Bronchial smooth muscle cell (primary cell): ENCODE data around the gene CEBPZOS. TPM values are rescaled to one million over a fixed set of nuclear protein-coding genes. Genes with fewer than 3 reads are reported as not detected.

Experiments
- total RNA-seq: library from RNA; depleted of rRNA; stranded (reverse); fragments of >200 nt; gene quantifications from 2 replicates; pipeline ENCODE4 v1.2.1, GENCODE V29; 2014

Gene CEBPZOS
- 6.5 and 15.4 TPM in 2 replicates for total RNA-seq

GRCh38 chr2:37196320-37197195 lies at the start of gene CEBPZOS:
CEBPZOS (plus strand) TSS chr2:37196496; CDS start chr2:37199705, 3,209 bp downstream.

GRCh38 chr2:37156857-37157714 lies 39.2 kb upstream of the CEBPZOS start, which contains the start of gene EIF2AK2:
EIF2AK2 (minus strand) TSS chr2:37156980; CDS start chr2:37147806, 9,174 bp downstream.

GRCh38 chr2:37188570-37188969 lies 7.7 kb upstream of the CEBPZOS start, which contains the start of gene SULT6B1:
SULT6B1 (minus strand) TSS chr2:37188670; CDS start chr2:37188640, 30 bp downstream.

GRCh38 chr2:37231241-37232130 lies 35.2 kb downstream of the CEBPZOS start, which contains the start of the genes CEBPZ and NDUFAF7:
CEBPZ (minus strand) TSS chr2:37231596; CDS start chr2:37231567, 29 bp downstream.
NDUFAF7 (plus strand) TSS chr2:37231658; CDS start chr2:37231706, 48 bp downstream.

Other genes starting within 250 kb of the CEBPZOS start
- 10.1 and 11.7 TPM in 2 replicates for gene STRN, start 230.0 kb upstream of the CEBPZOS start, total RNA-seq
- 13.8 and 13.9 TPM in 2 replicates for gene HEATR5B, start 112.1 kb upstream of the CEBPZOS start, total RNA-seq
- 3.2 and 3.7 TPM in 2 replicates for gene GPATCH11, start 112.0 kb upstream of the CEBPZOS start, total RNA-seq
- gene EIF2AK2, start 39.5 kb upstream of the CEBPZOS start, total RNA-seq: 13.4 and 21.9 TPM in 2 replicates
- not detected in 2 replicates for gene SULT6B1, start 7.8 kb upstream of the CEBPZOS start, total RNA-seq
- 41.5 and 54.3 TPM in 2 replicates for gene CEBPZ, start 35.1 kb downstream of the CEBPZOS start, total RNA-seq
- 14.0 and 15.9 TPM in 2 replicates for gene NDUFAF7, start 35.2 kb downstream of the CEBPZOS start, total RNA-seq
- gene PRKD3, start 128.3 kb downstream of the CEBPZOS start, total RNA-seq: 44.3 and 46.2 TPM in 2 replicates
- gene QPCT, start 148.1 kb downstream of the CEBPZOS start, total RNA-seq: 1.9 and 8.8 TPM in 2 replicates